Stimulated activated CD4-positive, alpha-beta T cell treated with anti-CD3 and anti-CD28 coated beads, Interleukin-2, amount 100 ng/mL, for 24 hours (primary cell): ENCODE data around the gene TMEM39B.
"Not testable (repeated sequence)": the region's sequence is repeated elsewhere in the genome, so short reads cannot be mapped to it uniquely, and the experiment has no call there.

ENCODE experiments used
- DNase-seq, 2 donors: peaks; one replicate each; pipeline ENCODE4 v3.0.0-alpha.2; 2020

The TMEM39B gene

GRCh38 chr1:32071758-32072621 lies 749 bp upstream of the TMEM39B start:
- DNase-seq = no peak

- no peak for DNase-seq
These were observed 825 bp downstream of the TMEM39B start for GRCh38 chr1:32073299-32074229.

DNA sequence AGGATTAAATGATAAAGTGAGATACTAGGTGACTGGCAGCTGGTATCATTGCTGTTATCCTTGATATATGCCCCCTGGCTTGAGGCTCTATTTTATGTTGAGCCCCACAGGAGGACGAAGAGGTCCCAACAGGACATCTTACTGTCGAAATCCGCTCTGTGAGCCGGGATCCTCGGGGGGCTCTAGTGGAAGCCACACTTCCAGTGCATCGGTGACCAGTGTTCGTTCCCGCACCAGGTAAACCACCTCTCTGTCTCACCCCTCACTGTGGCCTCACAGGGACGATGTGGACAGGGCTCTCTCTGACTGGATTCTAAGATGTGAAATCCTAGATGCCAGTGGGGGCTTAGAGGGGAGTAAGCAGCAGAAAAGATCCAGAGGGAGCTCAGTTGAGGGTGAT lies 2.1 kb downstream of the TMEM39B start:
- no peak for DNase-seq

- DNase-seq = no peak
These were observed 4.7 kb downstream of the TMEM39B start for GRCh38 chr1:32077451-32077850.

DNA sequence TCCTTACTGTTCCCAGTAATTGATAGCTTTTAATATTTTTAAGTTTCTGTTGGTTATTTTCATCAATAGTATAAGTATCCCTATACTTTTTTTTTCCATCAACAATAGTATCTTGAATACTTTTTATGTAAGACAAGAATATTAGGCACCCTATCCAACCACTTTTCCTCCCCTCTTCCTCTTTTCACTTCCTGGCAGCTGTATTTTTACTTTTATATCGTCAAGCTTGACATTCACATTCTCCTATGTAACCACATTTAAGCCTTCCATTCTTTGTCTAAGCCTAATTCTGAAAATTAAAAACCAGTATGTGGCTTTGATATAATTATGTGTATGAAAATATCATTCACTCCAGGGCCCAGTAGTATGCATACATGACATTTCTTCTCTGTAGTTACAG lies 9.3 kb downstream of the TMEM39B start:
- no peak for DNase-seq

GRCh38 chr1:32086381-32086780 lies 13.6 kb downstream of the TMEM39B start:
- DNase-seq = not testable (repeated sequence)

GRCh38 chr1:32091176-32091575 lies 18.4 kb downstream of the TMEM39B start:
- no peak for DNase-seq

- DNase-seq = no peak
These were observed 18.9 kb downstream of the TMEM39B start for GRCh38 chr1:32091591-32091990.

GRCh38 chr1:32094746-32095521 lies 22.2 kb downstream of the TMEM39B start:
- no peak for DNase-seq

DNA sequence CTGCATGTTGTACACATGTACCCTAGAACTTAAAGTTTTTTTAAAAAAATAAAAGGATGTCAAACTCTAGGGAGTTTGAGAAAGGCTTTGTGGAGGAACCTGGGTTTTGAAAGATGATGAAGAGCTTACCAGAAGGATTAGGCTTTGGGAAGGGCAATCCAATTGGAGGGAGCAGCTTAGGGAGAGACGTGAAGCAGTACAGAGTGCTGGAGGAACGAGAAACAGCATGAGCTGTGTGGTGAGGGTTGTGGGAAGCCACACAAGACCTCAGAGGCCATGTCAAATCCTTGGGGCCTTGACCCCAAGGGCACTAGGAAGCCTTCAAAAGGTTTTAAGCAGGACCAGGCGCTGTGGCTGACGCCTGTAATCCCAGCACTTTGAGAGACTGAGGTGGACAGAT lies 26.7 kb downstream of the TMEM39B start:
- DNase-seq = no peak

GRCh38 chr1:32100359-32100758 lies 27.6 kb downstream of the TMEM39B start:
- DNase-seq = no peak

- no peak for DNase-seq
These were observed 28.3 kb downstream of the TMEM39B start for GRCh38 chr1:32100807-32101708.

GRCh38 chr1:32104127-32104526 lies 31.4 kb downstream of the TMEM39B start:
- no peak for DNase-seq

GRCh38 chr1:32105338-32105737 lies 32.6 kb downstream of the TMEM39B start:
- DNase-seq = no peak

GRCh38 chr1:32106663-32107275 lies 34.0 kb downstream of the TMEM39B start:
- DNase-seq = no peak

DNA sequence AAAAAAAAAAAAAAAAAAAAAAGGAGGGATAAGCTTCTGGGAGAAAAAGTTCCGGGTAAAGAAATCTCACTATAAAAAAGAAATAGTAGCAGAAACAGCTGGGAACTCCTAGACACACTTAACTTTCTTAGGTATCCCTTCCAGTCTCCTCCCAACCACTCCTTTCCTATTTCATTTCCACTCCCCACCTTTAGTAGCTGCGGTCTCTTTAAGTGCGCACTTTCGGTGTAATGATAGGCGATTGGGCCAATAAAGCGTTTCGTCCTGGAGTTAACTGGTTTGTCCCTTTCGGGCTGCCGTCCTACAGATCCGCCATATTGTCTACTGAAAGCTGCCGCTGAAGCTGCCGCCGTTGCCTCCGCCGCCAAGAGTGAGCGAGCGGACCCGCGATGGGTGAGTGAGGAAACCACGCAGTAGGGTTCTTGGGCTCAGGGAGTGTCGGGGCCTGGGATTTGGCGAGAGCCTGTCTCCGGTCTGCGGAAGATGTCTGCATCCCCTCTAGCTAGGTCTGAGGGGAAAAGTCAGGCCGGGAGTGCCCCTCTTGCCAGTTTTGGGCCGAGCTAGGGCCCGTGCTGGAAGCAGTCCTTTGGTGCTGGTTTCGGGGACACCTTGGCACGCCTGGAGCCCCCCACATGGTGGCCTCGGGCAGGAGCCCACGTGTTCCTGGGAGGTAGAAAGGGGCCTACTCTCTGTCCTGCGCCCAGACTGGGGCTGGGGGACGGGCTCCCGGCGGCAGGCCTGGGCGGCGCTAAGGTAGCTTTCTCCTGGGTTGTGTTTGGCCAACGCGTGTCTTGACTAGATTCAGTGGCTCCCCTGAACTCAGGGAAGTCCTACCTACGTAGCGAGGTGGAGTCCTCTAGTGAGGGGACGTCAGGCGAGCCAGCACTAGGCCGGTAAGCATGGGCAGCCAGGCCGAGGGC lies 35.3 kb downstream of the TMEM39B start, which contains the start of gene KPNA6:
Gene KPNA6 (plus strand): TSS at position 315 of the 920 bp plus-strand sequence. CDS start 75 bp downstream, at position 390.
- peak; percentile 87 to 89 for DNase-seq

DNA sequence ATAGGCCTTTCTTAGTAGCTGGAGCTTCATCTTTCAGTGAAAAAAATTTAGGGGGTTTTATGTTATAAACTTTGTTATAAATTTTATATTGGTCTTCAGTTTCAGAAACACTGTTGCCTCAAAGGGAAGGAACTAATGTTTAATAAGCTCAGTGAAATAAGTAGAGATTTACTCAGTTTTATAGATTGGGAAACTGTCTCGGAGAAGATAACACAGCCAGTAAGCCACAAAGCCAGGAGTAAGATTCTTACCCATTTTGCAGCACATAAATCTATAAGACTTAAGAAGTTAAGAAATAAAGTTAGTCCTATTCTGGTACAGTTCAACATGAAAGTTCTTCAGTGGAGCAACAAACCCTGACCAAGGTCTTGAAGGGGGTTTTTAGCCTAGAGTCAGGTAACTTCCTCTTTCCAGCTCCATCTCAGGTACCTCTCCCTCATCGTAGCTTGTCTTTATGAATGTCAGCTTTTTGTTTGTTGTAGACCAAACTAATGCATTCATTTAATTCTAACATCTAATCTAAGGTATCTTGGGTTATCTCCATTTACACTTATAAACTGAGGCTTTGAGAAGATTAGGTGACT lies 38.4 kb downstream of the TMEM39B start:
- no peak for DNase-seq

DNA sequence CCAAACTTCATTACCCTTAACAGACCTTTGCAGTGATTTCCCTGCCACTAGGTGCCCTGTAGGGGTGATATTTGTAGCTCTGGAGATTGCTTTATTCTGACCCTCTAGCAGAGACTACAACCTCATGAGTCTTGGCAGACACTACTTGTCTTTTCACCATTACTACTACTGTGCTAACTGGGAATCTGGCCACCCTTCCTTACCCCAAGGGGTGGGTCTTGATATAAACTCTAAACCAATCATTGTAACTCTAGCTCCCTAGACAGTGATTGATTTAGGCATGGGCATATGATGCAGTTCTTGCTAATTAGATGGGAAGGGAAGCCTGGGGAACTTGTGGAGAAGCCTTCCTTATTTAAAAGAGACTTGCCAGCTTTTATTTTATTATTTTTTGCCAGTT lies 39.0 kb downstream of the TMEM39B start:
- DNase-seq = no peak

GRCh38 chr1:32112806-32113375 lies 40.2 kb downstream of the TMEM39B start:
- DNase-seq = no peak
